IPS DF 4.7 (cell line): ENCODE results near the gene CFHR4.
"Not testable (repeated sequence)": the region's sequence is repeated elsewhere in the genome, so short reads cannot be mapped to it uniquely, and the experiment has no call there.

Experiments
- DNase-seq: peaks from one replicate; pipeline ENCODE4 v3.0.0-alpha.2; 2013; ENCODE audit warnings: low spot score; ENCODE audit errors: extremely low read depth

Gene CFHR4

GRCh38 chr1:196933531-196934189, 45.8 kb downstream of the CFHR4 start:
- DNase-seq: no peak

- DNase-seq: not testable (repeated sequence)
Observed at GRCh38 chr1:196941474-196941873, 53.6 kb downstream of the CFHR4 start.

- not testable (repeated sequence) for DNase-seq
Observed at GRCh38 chr1:196943568-196943967, 55.7 kb downstream of the CFHR4 start, which contains the start of gene CFHR2. CFHR2 (plus strand) TSS chr1:196943738; CDS start chr1:196943881, 143 bp downstream.

GRCh38 chr1:196951711-196952394, 64.0 kb downstream of the CFHR4 start:
- no peak for DNase-seq

- no peak for DNase-seq
Observed at GRCh38 chr1:196954778-196955177, 66.9 kb downstream of the CFHR4 start.

- no peak for DNase-seq
Observed at GRCh38 chr1:196955926-196956325, 68.1 kb downstream of the CFHR4 start.

GRCh38 chr1:196960854-196961253, 73.0 kb downstream of the CFHR4 start:
- no peak for DNase-seq
